Measurements from ENCODE around the gene TRIM41. TPM values are rescaled to one million over a fixed set of nuclear protein-coding genes. Genes with fewer than 3 reads are reported as not detected.
A peak's percentile ranks its signal among the peaks of the same experiment; 100 is the strongest.

TRIM41 gene
- total and polyA plus RNA-seq, 12 donors: 13.3 to 56.2 (median 19.6) TPM

DNA sequence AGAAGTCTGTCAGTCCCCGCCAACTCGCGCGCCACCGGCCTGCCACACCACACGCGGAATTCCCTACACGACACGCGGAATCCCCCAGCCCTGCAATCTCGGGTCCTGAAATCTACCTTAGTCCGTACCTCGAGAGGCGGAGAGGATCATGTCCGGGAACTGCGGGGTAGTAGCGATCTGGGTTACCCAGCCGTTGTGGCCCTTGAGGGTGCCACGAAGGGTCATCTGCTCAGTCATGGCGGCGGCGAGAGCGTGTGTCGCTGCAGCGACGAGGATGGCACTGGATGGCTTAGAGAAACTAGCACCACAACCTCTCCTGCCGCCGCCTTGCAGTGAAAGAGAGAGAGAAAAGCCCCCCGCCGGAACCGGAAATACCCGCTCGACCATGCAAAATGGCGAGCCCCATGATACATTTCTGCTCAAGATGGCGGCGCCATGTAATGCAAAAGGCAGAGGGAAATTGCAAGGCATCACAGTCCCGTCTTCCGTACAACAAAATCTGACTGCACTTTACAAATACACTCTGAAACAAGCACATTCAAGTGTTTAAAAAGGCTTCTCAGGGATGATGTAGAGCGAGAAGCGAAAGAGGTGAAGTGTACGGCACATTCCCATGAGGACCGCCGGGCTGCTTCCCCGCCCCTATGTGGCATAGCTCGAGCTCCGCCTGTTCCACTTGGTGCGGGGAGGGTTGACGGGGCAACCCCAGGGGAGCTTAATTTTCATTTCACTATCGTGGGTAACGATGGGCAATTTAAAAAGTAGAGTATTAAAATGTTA is 20.7 kb downstream of the TRIM41 start, which contains the start of gene RACK1:
TSS of gene RACK1 (minus strand) at position 343 of the 780 bp plus-strand sequence. CDS start at position 237, 106 bp downstream.
- Histone ChIP-seq H3K9me3 (replicated peaks in 1 of 3) (no peaks in the 10 kb centered on the region), H3K4me3 (peak within 1 kb of the TSS; percentile 33 to 85 (median 54)), H3K36me3 (replicated peaks in 1 of 2) (peaks cover under 1 to 37% of the 10 kb centered on the region in 2 donors), H3K4me1 (replicated peaks in 1 of 2) (peaks cover 39 to 49% of the 10 kb centered on the region in 2 donors), H3K27ac (peak within 1 kb of the TSS; percentile 55 to 96 (median 91)), H3K27me3 (no peaks in the 10 kb centered on the region)
- TF ChIP-seq CTCF (IDR thresholded peaks at IDR 0.05): no peak
- TF ChIP-seq POLR2A (IDR thresholded peaks at IDR 0.05): peak in 1 of 2 donors; percentile 57
- intact Hi-C loops (cut with DNase I): no loop called here
- DNase-seq: peak; percentile 85 to 96 (median 91)
- 0 to 1% (median 0%) methylated on average over 30 to 50 of the region's 50 CpGs for WGBS, 4 donors

DNA sequence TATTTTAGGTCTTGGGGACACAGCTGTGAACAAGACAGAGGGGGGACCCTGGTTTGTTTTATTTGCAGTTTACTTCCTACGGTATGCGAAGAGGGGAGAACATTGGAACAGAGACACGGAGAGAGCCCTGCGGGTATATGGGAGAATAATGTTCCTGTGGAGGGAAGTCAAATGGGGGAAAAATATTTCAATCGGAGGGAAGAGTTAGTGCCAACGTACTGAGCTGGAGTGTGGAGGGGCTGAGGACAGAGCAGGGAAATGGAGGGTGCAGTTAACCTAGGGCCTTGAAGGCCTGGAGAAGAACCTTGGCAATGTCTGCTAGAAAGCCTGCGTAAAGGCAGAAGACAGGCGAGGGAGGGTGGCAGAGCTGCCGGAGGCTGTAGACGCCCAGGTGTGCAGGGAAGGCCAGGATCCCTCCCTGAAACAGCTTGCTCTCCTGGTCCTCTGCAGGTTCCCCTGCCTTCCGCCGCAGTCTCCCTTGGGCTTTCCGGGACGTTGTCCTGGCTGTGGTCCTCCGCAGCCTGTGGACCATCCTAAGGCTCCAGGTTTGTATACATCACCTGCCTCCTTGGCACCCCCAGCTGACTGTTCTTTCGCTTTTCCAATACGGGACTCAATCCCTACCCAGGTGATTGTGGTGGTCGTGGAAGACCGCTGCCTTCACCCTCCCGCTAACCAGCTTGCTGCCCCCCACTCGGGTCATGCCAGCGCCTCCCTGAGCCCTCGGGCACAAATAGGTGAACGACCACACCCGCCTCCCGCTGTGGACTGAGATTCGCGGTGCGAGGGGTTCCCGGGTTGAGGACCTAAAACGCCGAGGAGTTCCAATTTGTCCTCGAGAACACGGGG is 22.6 kb downstream of the TRIM41 start:
- peaks cover 0 to 18% of the 10 kb centered on the region in 2 donors for H3K36me3 ChIP-seq (replicated peaks in 1 of 2)
- peak in 1 of 7 donors; percentile 47 for DNase-seq
- H3K4me3 ChIP-seq: peak overlapping the region in 3 of 4 donors; percentile 38 to 86 (median 56)
- 31 to 38% (median 33%) methylated on average over 30 to 34 of the region's 34 CpGs for WGBS, 4 donors
- intact Hi-C loops (cut with DNase I): no loop called here
- TF ChIP-seq POLR2A (IDR thresholded peaks at IDR 0.05) (no peak), CTCF (IDR thresholded peaks at IDR 0.05) (no peak)
- no peaks in the 10 kb centered on the region for H3K27me3 ChIP-seq
- no peaks in the 10 kb centered on the region for H3K9me3 ChIP-seq (replicated peaks in 1 of 3)
- H3K27ac ChIP-seq: peak overlapping the region; percentile 92 to 96 (median 95)
- H3K4me1 ChIP-seq (replicated peaks in 1 of 2): peaks cover 44 to 60% of the 10 kb centered on the region in 2 donors

GRCh38 chr5:181246276-181247049 is 23.4 kb downstream of the TRIM41 start:
- Histone ChIP-seq H3K4me3 (peak overlapping the region; percentile 56 to 89 (median 76)), H3K4me1 (replicated peaks in 1 of 2) (peaks cover 40 to 63% of the 10 kb centered on the region in 2 donors), H3K27me3 (no peaks in the 10 kb centered on the region), H3K27ac (peak overlapping the region; percentile 92 to 96 (median 95)), H3K36me3 (replicated peaks in 1 of 2) (peaks cover 0 to 10% of the 10 kb centered on the region in 2 donors), H3K9me3 (replicated peaks in 1 of 3) (no peaks in the 10 kb centered on the region)
- WGBS, 4 donors: 0 to 2% (median 0%) methylated on average over 17 to 55 of the region's 55 CpGs
- peak; percentile 18 to 62 for TF ChIP-seq POLR2A (IDR thresholded peaks at IDR 0.05)
- peak in 2 of 6 experiments; percentile 10 to 32 for TF ChIP-seq CTCF (IDR thresholded peaks at IDR 0.05)
- intact Hi-C loops (cut with DNase I): no loop called here
- peak; percentile 90 to 96 (median 93) for DNase-seq

Data from adrenal gland (tissue), 12 donors.